MM.1S (cell line): ENCODE results near the gene CDK2.

Experiments
- DNase-seq: peaks from one replicate; pipeline ENCODE4 v3.0.0-alpha.2; 2015
- H2AFZ ChIP-seq: fragments of 300-600 bp; sonication (generic); 2 replicates; pipeline ENCODE4 v1.6.0; 2016; ENCODE audit warnings: antibody characterized with exemption, low read length
- H3F3A ChIP-seq: fragments of 300-600 bp; sonication (generic); 2 replicates; pipeline ENCODE4 v1.6.1; 2016; ENCODE audit warnings: mild to moderate bottlenecking, antibody characterized with exemption, low read length, moderate library complexity, mixed read lengths; ENCODE audit not compliant: insufficient read depth
- H3K27ac ChIP-seq: fragments of 300-600 bp; sonication (generic); 2 replicates; pipeline ENCODE4 v1.5.1; 2016; ENCODE audit warnings: mild to moderate bottlenecking, low read length
- H3K27me3 ChIP-seq: fragments of 300-600 bp; sonication (generic); replicated peaks from 2 replicates; pipeline ENCODE4 v1.6.0; 2016; ENCODE audit warnings: low read length; ENCODE audit not compliant: insufficient read depth
- H3K36me3 ChIP-seq: fragments of 300-600 bp; sonication (generic); replicated peaks from 2 replicates; pipeline ENCODE4 v1.6.1; 2016; ENCODE audit warnings: mild to moderate bottlenecking, low read length, mixed read lengths; ENCODE audit not compliant: insufficient read depth
- H3K4me1 ChIP-seq: fragments of 300-600 bp; sonication (generic); 2 replicates; pipeline ENCODE4 v1.6.1; 2016; ENCODE audit warnings: low read length, mixed read lengths
- H3K4me2 ChIP-seq: fragments of 300-600 bp; sonication (generic); 2 replicates; pipeline ENCODE4 v1.6.0; 2016; ENCODE audit warnings: low read depth, low read length
- H3K4me3 ChIP-seq: fragments of 300-600 bp; sonication (generic); 2 replicates; pipeline ENCODE4 v1.5.1; 2016; ENCODE audit warnings: low read length, mixed read lengths
- H3K79me2 ChIP-seq: fragments of 300-600 bp; sonication (generic); 2 replicates; pipeline ENCODE4 v1.6.1; 2016; ENCODE audit warnings: mixed run types, low read length, mixed read lengths
- H3K9ac ChIP-seq: fragments of 300-600 bp; sonication (generic); 2 replicates; pipeline ENCODE4 v1.6.1; 2016; ENCODE audit warnings: low read length, mixed read lengths
- H3K9me2 ChIP-seq: fragments of 300-600 bp; sonication (generic); replicated peaks from 2 replicates; pipeline ENCODE4 v1.6.1; 2016; ENCODE audit warnings: mild to moderate bottlenecking, low read length, mixed read lengths; ENCODE audit not compliant: insufficient read depth
- H3K9me3 ChIP-seq: fragments of 300-600 bp; sonication (generic); replicated peaks from 2 replicates; pipeline ENCODE4 v1.6.1; 2016; ENCODE audit warnings: mild to moderate bottlenecking, low read length, mixed read lengths; ENCODE audit not compliant: insufficient read depth
- H4K20me1 ChIP-seq: fragments of 300-600 bp; sonication (generic); 2 replicates; pipeline ENCODE4 v1.6.1; 2016; ENCODE audit warnings: mild to moderate bottlenecking, low read length, moderate library complexity, mixed read lengths; ENCODE audit not compliant: insufficient read depth
- CTCF ChIP-seq: fragments of 300-600 bp; sonication (generic); IDR thresholded peaks from 2 replicates; pipeline ENCODE4 v1.5.1; 2016; ENCODE audit warnings: antibody characterized with exemption, low read length, mixed read lengths
- EZH2 ChIP-seq: fragments of 300-600 bp; sonication (generic); optimal IDR thresholded peaks from 2 replicates; pipeline ENCODE3; 2017; ENCODE audit warnings: low read depth, mild to moderate bottlenecking, antibody characterized with exemption, low read length, mixed read lengths
- EZH2phosphoT487 ChIP-seq: fragments of 300-600 bp; sonication (generic); IDR thresholded peaks from 2 replicates; pipeline ENCODE4 v1.6.1; 2018; ENCODE audit warnings: antibody characterized with exemption, low read length

Gene CDK2

GRCh38 chr12:55931317-55931779, 35.3 kb upstream of the CDK2 start:
- H3K27me3 ChIP-seq, result 0 out of 2 replicates have a peak, but pooled peaks cover 10% of the 10 kb centered on the region
- peaks cover 36% of the 10 kb centered on the region for H3F3A ChIP-seq
- no peaks in the 10 kb centered on the region for H3K36me3 ChIP-seq
- no peaks in the 10 kb centered on the region for H3K9me3 ChIP-seq
- DNase-seq, result no peak
- H3K9me2 ChIP-seq, result no peaks in the 10 kb centered on the region
- H3K9ac ChIP-seq, result peak overlapping the region; percentile 33; the same call in 1 of the 2 replicates
- H2AFZ ChIP-seq, result peak overlapping the region; percentile 93
- TF ChIP-seq EZH2, result no peak
- no peak for TF ChIP-seq EZH2phosphoT487
- no peak for TF ChIP-seq CTCF
- no peaks in the 10 kb centered on the region for H4K20me1 ChIP-seq
- no peak overlapping the region for H3K27ac ChIP-seq
- peaks cover 25% of the 10 kb centered on the region for H3K4me1 ChIP-seq
- peak overlapping the region; percentile 55 for H3K4me3 ChIP-seq
- peaks cover 12% of the 10 kb centered on the region for H3K79me2 ChIP-seq
- H3K4me2 ChIP-seq, result peak overlapping the region; percentile 79

DNA sequence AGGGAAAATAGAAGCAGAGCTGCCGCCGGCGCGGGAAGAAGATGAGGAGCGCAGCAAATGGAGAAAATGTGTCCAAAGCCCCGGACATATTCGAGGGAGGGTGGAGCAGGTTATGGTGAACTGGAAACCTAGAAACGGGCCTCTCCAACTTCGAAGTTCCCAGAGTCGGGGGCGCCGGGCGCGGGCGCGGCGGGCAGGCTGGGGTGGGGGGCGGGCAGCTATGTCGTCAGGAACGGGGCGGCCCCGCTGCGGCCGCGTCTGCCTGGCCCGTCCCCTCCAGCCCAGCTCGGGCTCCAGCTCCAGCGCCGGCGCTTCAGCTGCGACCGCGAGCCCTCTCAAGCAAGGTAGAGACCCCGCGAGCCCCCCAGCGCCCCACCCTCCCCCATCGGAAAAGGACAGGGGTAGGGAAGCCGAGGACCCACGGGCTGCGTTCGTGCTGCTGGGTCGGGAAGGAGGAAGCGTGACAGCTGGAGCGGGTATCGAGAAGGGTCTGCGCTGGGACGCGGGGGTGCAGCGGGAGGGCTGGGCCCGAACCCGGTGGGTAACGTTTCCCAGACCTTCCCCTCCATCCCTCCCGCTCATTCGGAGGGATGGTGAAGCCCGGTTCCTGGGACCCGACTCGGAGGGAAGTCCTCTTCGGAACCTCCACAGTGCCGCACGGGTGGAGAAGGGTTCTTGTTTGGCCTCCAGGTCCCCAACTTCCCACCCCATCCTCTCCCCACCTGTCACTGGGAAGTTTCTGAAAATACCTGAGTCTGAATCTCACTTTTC, 34.7 kb upstream of the CDK2 start:
- H3K9me2 ChIP-seq, result no peaks in the 10 kb centered on the region
- H4K20me1 ChIP-seq, result no peaks in the 10 kb centered on the region
- no peaks in the 10 kb centered on the region for H3K36me3 ChIP-seq
- H3K79me2 ChIP-seq, result peaks cover 6% of the 10 kb centered on the region
- TF ChIP-seq CTCF, result no peak
- no peak for TF ChIP-seq EZH2
- TF ChIP-seq EZH2phosphoT487, result no peak
- H3K9ac ChIP-seq, result peak overlapping the region; percentile 33; the same call in 1 of the 2 replicates
- H3K4me2 ChIP-seq, result peak overlapping the region; percentile 79
- peaks cover 30% of the 10 kb centered on the region for H3F3A ChIP-seq
- 0 out of 2 replicates have a peak, but pooled peaks cover 10% of the 10 kb centered on the region for H3K27me3 ChIP-seq
- peaks cover 25% of the 10 kb centered on the region for H3K4me1 ChIP-seq
- H3K4me3 ChIP-seq, result peak overlapping the region; percentile 55
- H2AFZ ChIP-seq, result peak overlapping the region; percentile 93
- no peak for DNase-seq
- H3K9me3 ChIP-seq, result no peaks in the 10 kb centered on the region
- H3K27ac ChIP-seq, result no peak overlapping the region

DNA sequence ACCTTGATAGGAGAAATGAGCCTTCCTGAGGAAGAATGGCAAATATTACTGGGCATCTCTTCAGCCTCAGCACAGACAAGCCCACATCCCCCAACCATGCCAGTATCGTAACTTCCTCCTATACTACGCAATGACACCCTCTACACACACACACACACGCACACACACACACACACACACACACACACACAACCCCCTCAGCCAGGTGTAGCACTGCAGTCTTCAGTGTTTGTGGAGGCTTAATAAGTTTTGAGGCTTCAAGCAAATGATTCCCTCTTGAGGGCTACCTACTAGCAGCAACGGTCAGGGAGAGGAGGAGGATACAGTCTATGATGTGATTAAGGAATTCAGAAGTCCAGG, 34.1 kb upstream of the CDK2 start:
- Histone ChIP-seq H3F3A (peaks cover 24% of the 10 kb centered on the region), H4K20me1 (no peaks in the 10 kb centered on the region), H3K4me2 (peak overlapping the region; percentile 79; the same call in 1 of the 2 replicates), H3K27me3 (0 out of 2 replicates have a peak, but pooled peaks cover 10% of the 10 kb centered on the region), H3K4me1 (peaks cover 25% of the 10 kb centered on the region), H3K9me2 (no peaks in the 10 kb centered on the region), H3K36me3 (no peaks in the 10 kb centered on the region), H3K4me3 (no peak overlapping the region; the same call in 1 of the 2 replicates), H3K79me2 (peaks cover under 1% of the 10 kb centered on the region), H2AFZ (no peak overlapping the region), H3K9me3 (no peaks in the 10 kb centered on the region), H3K9ac (no peak overlapping the region), H3K27ac (no peak overlapping the region)
- DNase-seq, result no peak
- TF ChIP-seq EZH2 (no peak), CTCF (no peak), EZH2phosphoT487 (no peak)
